Stimulated activated CD8-positive, alpha-beta memory T cell treated with anti-CD3 and anti-CD28 coated beads, Interleukin-4, amount 100 ng/mL, for 48 hours (primary cell): Measurements from ENCODE around the gene LUZP4.
"Not testable (repeated sequence)": the region's sequence is repeated elsewhere in the genome, so short reads cannot be mapped to it uniquely, and the experiment has no call there.

Experiments used
- DNase-seq: peaks from one replicate; pipeline ENCODE4 v3.0.0-alpha.2; 2020

The LUZP4 gene

GRCh38 chrX:115339441-115340025 lies 50.0 kb downstream of the LUZP4 start:
- DNase-seq: no peak

GRCh38 chrX:115341421-115341820 lies 51.9 kb downstream of the LUZP4 start:
- DNase-seq: no peak

- DNase-seq: no peak
Measured at GRCh38 chrX:115344885-115345614, 55.5 kb downstream of the LUZP4 start.

DNA sequence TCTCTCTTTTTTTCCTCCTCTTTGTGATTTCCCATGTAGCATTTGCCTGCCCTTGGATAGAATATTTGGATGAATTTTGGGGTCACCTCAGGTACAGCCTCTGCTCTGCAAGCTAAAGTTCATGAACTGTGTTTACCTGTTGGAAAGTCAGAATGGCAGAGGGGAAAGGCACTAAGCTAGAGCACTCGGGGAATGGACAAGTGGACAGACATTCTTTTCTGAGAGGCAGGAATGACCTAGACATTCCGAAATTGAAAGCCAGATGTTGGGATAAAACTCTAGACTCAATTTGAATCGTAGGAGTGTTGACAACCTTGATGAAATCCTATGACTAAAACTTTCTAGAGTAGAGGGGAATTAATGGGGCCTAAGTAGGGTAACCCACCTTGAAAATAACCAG lies 56.1 kb downstream of the LUZP4 start:
- DNase-seq: no peak

GRCh38 chrX:115346738-115347137 lies 57.2 kb downstream of the LUZP4 start:
- not testable (repeated sequence) for DNase-seq

- no peak for DNase-seq
Measured at GRCh38 chrX:115348446-115349225, 59.1 kb downstream of the LUZP4 start.

GRCh38 chrX:115350711-115351381 lies 61.3 kb downstream of the LUZP4 start:
- DNase-seq: no peak

GRCh38 chrX:115356369-115356768 lies 66.9 kb downstream of the LUZP4 start:
- DNase-seq: no peak
